ENCODE measurements around the gene RPS6KC1. TPM values are rescaled to one million over a fixed set of nuclear protein-coding genes. Genes with fewer than 3 reads are reported as not detected.

The RPS6KC1 gene
- polyA plus RNA-seq, 1 donor (not counting 4 experiments of a cell fraction or from before 2014, with no cell fraction given) = 13.0 TPM

- H3K9me1 ChIP-seq (ENCODE audit: control insufficient read depth, extremely low read depth, insufficient read depth, low read length) = no peaks in the 10 kb centered on the region
- dilution Hi-C loops (cut with MboI; ENCODE audit: extremely low pct_ligation_motif_present, low sequenced_read_pairs) = no loop called here
- H3K4me1 ChIP-seq (ENCODE audit: control insufficient read depth, extremely low read depth, insufficient read depth, low read length) = no peaks in the 10 kb centered on the region
- H3K27me3 ChIP-seq (ENCODE audit: control insufficient read depth, extremely low read depth, insufficient read depth, low read length) = no peaks in the 10 kb centered on the region
- TF ChIP-seq, protein P1, sequence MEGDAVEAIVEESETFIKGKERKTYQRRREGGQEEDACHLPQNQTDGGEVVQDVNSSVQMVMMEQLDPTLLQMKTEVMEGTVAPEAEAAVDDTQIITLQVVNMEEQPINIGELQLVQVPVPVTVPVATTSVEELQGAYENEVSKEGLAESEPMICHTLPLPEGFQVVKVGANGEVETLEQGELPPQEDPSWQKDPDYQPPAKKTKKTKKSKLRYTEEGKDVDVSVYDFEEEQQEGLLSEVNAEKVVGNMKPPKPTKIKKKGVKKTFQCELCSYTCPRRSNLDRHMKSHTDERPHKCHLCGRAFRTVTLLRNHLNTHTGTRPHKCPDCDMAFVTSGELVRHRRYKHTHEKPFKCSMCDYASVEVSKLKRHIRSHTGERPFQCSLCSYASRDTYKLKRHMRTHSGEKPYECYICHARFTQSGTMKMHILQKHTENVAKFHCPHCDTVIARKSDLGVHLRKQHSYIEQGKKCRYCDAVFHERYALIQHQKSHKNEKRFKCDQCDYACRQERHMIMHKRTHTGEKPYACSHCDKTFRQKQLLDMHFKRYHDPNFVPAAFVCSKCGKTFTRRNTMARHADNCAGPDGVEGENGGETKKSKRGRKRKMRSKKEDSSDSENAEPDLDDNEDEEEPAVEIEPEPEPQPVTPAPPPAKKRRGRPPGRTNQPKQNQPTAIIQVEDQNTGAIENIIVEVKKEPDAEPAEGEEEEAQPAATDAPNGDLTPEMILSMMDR (optimal IDR thresholded peaks at IDR 0.05 in 1 of 3, IDR thresholded peaks at IDR 0.05 in 1 of 3, conservative IDR thresholded peaks at IDR 0.05 in 1 of 3; ENCODE audit: extremely low read depth in 1 of 3, insufficient read depth in 2 of 3, low read length in 3 of 3) = no peak
- TF ChIP-seq EZH2 (IDR thresholded peaks at IDR 0.05; ENCODE audit: low read length) = no peak
- no peak overlapping the region for H2AFZ ChIP-seq (ENCODE audit: control insufficient read depth, low read length)
- H3K27ac ChIP-seq (ENCODE audit: control insufficient read depth, insufficient read depth, low read length) = no peak overlapping the region
- H4K20me1 ChIP-seq (ENCODE audit: control insufficient read depth, extremely low read depth, insufficient read depth, low read length) = no peaks in the 10 kb centered on the region
- H3K36me3 ChIP-seq (ENCODE audit: control insufficient read depth in 2 of 2, extremely low read depth in 1 of 2, insufficient read depth in 2 of 2, low read length in 2 of 2) = no peaks in the 10 kb centered on the region
- no peak for DNase-seq (ENCODE audit: low read depth, low spot score)
- no peak for FAIRE-seq
- no peaks in the 10 kb centered on the region for H3K79me2 ChIP-seq (ENCODE audit: control insufficient read depth, insufficient read depth, low read length)
- no peak overlapping the region for H3K4me3 ChIP-seq (ENCODE audit: control insufficient read depth in 2 of 3, extremely low read depth in 1 of 3, insufficient read depth in 2 of 3, low read depth in 1 of 3, low read length in 3 of 3)
- H3K4me2 ChIP-seq (ENCODE audit: control insufficient read depth, extremely low read depth, insufficient read depth, low read depth, low read length) = no peak overlapping the region
- no peaks in the 10 kb centered on the region for H3K9me3 ChIP-seq (ENCODE audit: control insufficient read depth, low read depth, low read length)
- no peak overlapping the region for H3K9ac ChIP-seq (ENCODE audit: control insufficient read depth, extremely low read depth, insufficient read depth, low read length)
These were observed 111.8 kb downstream of the RPS6KC1 start for GRCh38 chr1:213162862-213163261.

GRCh38 chr1:213163278-213163711 lies 112.3 kb downstream of the RPS6KC1 start:
- Histone ChIP-seq H4K20me1 (ENCODE audit: control insufficient read depth, extremely low read depth, insufficient read depth, low read length) (no peaks in the 10 kb centered on the region), H3K27ac (ENCODE audit: control insufficient read depth, insufficient read depth, low read length) (no peak overlapping the region), H3K36me3 (ENCODE audit: control insufficient read depth in 2 of 2, extremely low read depth in 1 of 2, insufficient read depth in 2 of 2, low read length in 2 of 2) (no peaks in the 10 kb centered on the region), H3K27me3 (ENCODE audit: control insufficient read depth, extremely low read depth, insufficient read depth, low read length) (no peaks in the 10 kb centered on the region), H2AFZ (ENCODE audit: control insufficient read depth, low read length) (no peak overlapping the region), H3K9ac (ENCODE audit: control insufficient read depth, extremely low read depth, insufficient read depth, low read length) (no peak overlapping the region), H3K9me3 (ENCODE audit: control insufficient read depth, low read depth, low read length) (no peaks in the 10 kb centered on the region), H3K79me2 (ENCODE audit: control insufficient read depth, insufficient read depth, low read length) (no peaks in the 10 kb centered on the region), H3K4me1 (ENCODE audit: control insufficient read depth, extremely low read depth, insufficient read depth, low read length) (no peaks in the 10 kb centered on the region), H3K4me2 (ENCODE audit: control insufficient read depth, extremely low read depth, insufficient read depth, low read depth, low read length) (no peak overlapping the region), H3K9me1 (ENCODE audit: control insufficient read depth, extremely low read depth, insufficient read depth, low read length) (no peaks in the 10 kb centered on the region), H3K4me3 (ENCODE audit: control insufficient read depth in 2 of 3, extremely low read depth in 1 of 3, insufficient read depth in 2 of 3, low read depth in 1 of 3, low read length in 3 of 3) (no peak overlapping the region)
- DNase-seq (ENCODE audit: low read depth, low spot score) (no peak), FAIRE-seq (no peak)
- dilution Hi-C loops (cut with MboI; ENCODE audit: extremely low pct_ligation_motif_present, low sequenced_read_pairs) = no loop called here
- no peak for TF ChIP-seq EZH2 (IDR thresholded peaks at IDR 0.05; ENCODE audit: low read length)
- TF ChIP-seq, protein P1 (optimal IDR thresholded peaks at IDR 0.05 in 1 of 3, IDR thresholded peaks at IDR 0.05 in 1 of 3, conservative IDR thresholded peaks at IDR 0.05 in 1 of 3; ENCODE audit: extremely low read depth in 1 of 3, insufficient read depth in 2 of 3, low read length in 3 of 3) = no peak

All from keratinocyte (primary cell).